UCSD-AML1 (cell line): Measurements from ENCODE around the gene CCDC91.
"Not testable (repeated sequence)": the region's sequence is repeated elsewhere in the genome, so short reads cannot be mapped to it uniquely, and the experiment has no call there.

Source experiments
- DNase-seq: peaks from one replicate; lab custom pipeline; 2025; ENCODE audit not compliant: unreplicated experiment; lab: John Stamatoyannopoulos, UW

Gene CCDC91

GRCh38 chr12:28231248-28231647 lies 41.0 kb downstream of the CCDC91 start:
- DNase-seq: no peak

GRCh38 chr12:28232211-28232928 lies 42.1 kb downstream of the CCDC91 start:
- DNase-seq: no peak

GRCh38 chr12:28234444-28234843 lies 44.2 kb downstream of the CCDC91 start:
- DNase-seq: no peak

GRCh38 chr12:28235015-28235414 lies 44.8 kb downstream of the CCDC91 start:
- no peak for DNase-seq

GRCh38 chr12:28235985-28236384 lies 45.7 kb downstream of the CCDC91 start:
- DNase-seq: no peak

GRCh38 chr12:28237423-28237822 lies 47.2 kb downstream of the CCDC91 start:
- DNase-seq: no peak

GRCh38 chr12:28239918-28240317 lies 49.7 kb downstream of the CCDC91 start:
- no peak for DNase-seq

GRCh38 chr12:28240853-28241252 lies 50.6 kb downstream of the CCDC91 start:
- no peak for DNase-seq

GRCh38 chr12:28242129-28242495 lies 51.9 kb downstream of the CCDC91 start:
- no peak for DNase-seq

GRCh38 chr12:28242496-28243309 lies 52.4 kb downstream of the CCDC91 start:
- peak; percentile 15 for DNase-seq

- DNase-seq: no peak
Observed at GRCh38 chr12:28243310-28243633, 53.0 kb downstream of the CCDC91 start.

- DNase-seq: no peak
Observed at GRCh38 chr12:28247806-28248205, 57.5 kb downstream of the CCDC91 start.

- DNase-seq: no peak
Observed at GRCh38 chr12:28248555-28249145, 58.4 kb downstream of the CCDC91 start.

GRCh38 chr12:28253161-28253641 lies 62.9 kb downstream of the CCDC91 start:
- DNase-seq: no peak

GRCh38 chr12:28257411-28257810 lies 67.2 kb downstream of the CCDC91 start:
- no peak for DNase-seq

- no peak for DNase-seq
Observed at GRCh38 chr12:28258998-28259397, 68.7 kb downstream of the CCDC91 start.

- DNase-seq: no peak
Observed at GRCh38 chr12:28265435-28266042, 75.3 kb downstream of the CCDC91 start.

GRCh38 chr12:28267920-28268607 lies 77.8 kb downstream of the CCDC91 start:
- not testable (repeated sequence) for DNase-seq

- DNase-seq: no peak
Observed at GRCh38 chr12:28268608-28269229, 78.5 kb downstream of the CCDC91 start.

- DNase-seq: no peak
Observed at GRCh38 chr12:28269851-28270250, 79.6 kb downstream of the CCDC91 start.

GRCh38 chr12:28278499-28278898 lies 88.2 kb downstream of the CCDC91 start:
- no peak for DNase-seq
